GM12878 (cell line): ENCODE measurements around the gene APPBP2. TPM values are rescaled to one million over a fixed set of nuclear protein-coding genes. Genes with fewer than 3 reads are reported as not detected.

Experiments used
- ATAC-seq: fragments of 200-7000 bp; cut with Tn5 transposase; 3 replicates; pipeline ENCODE4 v1.9.1; 2020; ENCODE audit warnings: mild to moderate bottlenecking, moderate library complexity
- BruUV-seq: library from RNA; stranded (reverse); fragments of 400-500 nt; replicated peaks from 2 replicates; lab custom pipeline; 2021; lab: Mats Ljungman, UMichigan
- CTCF ChIA-PET: fragments of 300-600 bp; sonication (Branson Sonifier 250); formaldehyde crosslinking; extraction: SDS; loops from one replicate; lab custom pipeline; 2021; ENCODE audit warnings: inconsistent platforms; lab: Yijun Ruan, JAX
- POLR2A ChIA-PET: fragments of 350-600 bp; formaldehyde crosslinking; extraction: SDS; loops from one replicate; lab custom pipeline; 2021; ENCODE audit warnings: inconsistent platforms; lab: Charles Lee
- RAD21 ChIA-PET: fragments of 300-600 bp; sonication (Branson Sonifier 250); formaldehyde crosslinking; loops from one replicate; lab custom pipeline; 2023; ENCODE audit warnings: antibody characterized with exemption; ENCODE audit not compliant: unreplicated experiment; lab: Charles Lee
- SMC1A ChIA-PET: fragments of 300-600 bp; sonication (Branson Sonifier 250); formaldehyde crosslinking; loops from one replicate; lab custom pipeline; 2023; ENCODE audit not compliant: unreplicated experiment, uncharacterized antibody; lab: Charles Lee
- DNase-seq: peaks from one replicate; pipeline ENCODE4 v3.0.0-alpha.2; 2011; ENCODE audit warnings: low read depth, low spot score
- FAIRE-seq: peaks from 3 replicates; lab custom pipeline; 2011; peaks lifted over from hg19 to GRCh38; lab: Jason Lieb, UNC
- H2AFZ ChIP-seq: 2 replicates; pipeline ENCODE4 v1.6.0; 2011; ENCODE audit warnings: low read depth, low read length, control low read depth; ENCODE audit not compliant: control insufficient read depth
- H3K27ac ChIP-seq: 2 replicates; pipeline ENCODE4 v1.5.1; 2011; ENCODE audit warnings: control low read depth; ENCODE audit not compliant: control insufficient read depth, insufficient read depth
- H3K27me3 ChIP-seq, 2 experiments: replicated peaks in 1 of 2; 2 replicates each; pipeline versions ENCODE4 v1.6.0 to v1.6.1; 2011; ENCODE audit warnings: low read length in 1 of 2; ENCODE audit not compliant: control insufficient read depth in 2 of 2, insufficient read depth in 2 of 2
- H3K36me3 ChIP-seq, 2 experiments: 2 replicates each; pipeline ENCODE4 v1.5.1; 2011; ENCODE audit warnings: low read length in 1 of 2; ENCODE audit not compliant: control insufficient read depth in 2 of 2, insufficient read depth in 2 of 2
- H3K4me1 ChIP-seq: 2 replicates; pipeline ENCODE4 v1.6.1; 2011; ENCODE audit warnings: mild to moderate bottlenecking, low read length, moderate library complexity, mixed read lengths; ENCODE audit not compliant: control insufficient read depth, insufficient read depth
- H3K4me2 ChIP-seq: 2 replicates; pipeline ENCODE4 v1.6.0; 2011; ENCODE audit warnings: control low read depth; ENCODE audit not compliant: control insufficient read depth, insufficient read depth
- H3K4me3 ChIP-seq: fragments of 200-600 bp; sonication (generic); 2 replicates; pipeline ENCODE4 v1.5.1; 2016
- H3K79me2 ChIP-seq: 2 replicates; pipeline ENCODE4 v1.6.0; 2011; ENCODE audit warnings: low read length; ENCODE audit not compliant: control insufficient read depth, insufficient read depth
- H3K9ac ChIP-seq: 2 replicates; pipeline ENCODE4 v1.8.0; 2011; ENCODE audit warnings: low read length, control low read depth, mixed read lengths; ENCODE audit not compliant: control insufficient read depth, insufficient read depth
- H3K9me3 ChIP-seq: replicated peaks from 3 replicates; pipeline ENCODE4 v1.5.1; 2011; ENCODE audit warnings: mild to moderate bottlenecking, low read length; ENCODE audit not compliant: control insufficient read depth, insufficient read depth
- H4K20me1 ChIP-seq: 2 replicates; pipeline ENCODE4 v1.6.0; 2011; ENCODE audit not compliant: control insufficient read depth, insufficient read depth
- CTCF ChIP-seq, 3 experiments: IDR thresholded peaks in 2 of 3; conservative IDR thresholded peaks in 1 of 3; 2 replicates each; pipeline ENCODE4 v1.5.1; 2011; ENCODE audit warnings: low read depth in 3 of 3, low read length in 3 of 3, mild to moderate bottlenecking in 3 of 3, control low read depth in 2 of 3, moderate library complexity in 2 of 3, inconsistent platforms in 1 of 3, mixed read lengths in 1 of 3; ENCODE audit not compliant: control insufficient read depth in 2 of 3, insufficient read depth in 1 of 3; ENCODE audit errors: extremely low read depth in 1 of 3
- ELK1 ChIP-seq: IDR thresholded peaks from 2 replicates; pipeline ENCODE4 v1.6.1; 2012; ENCODE audit warnings: low read depth, low read length, improper control_type of control experiment
- KAT2A ChIP-seq: conservative IDR thresholded peaks from 2 replicates; pipeline ENCODE4 v1.6.1; 2011; ENCODE audit warnings: low read depth, low read length; ENCODE audit not compliant: control insufficient read depth
- MYC ChIP-seq: IDR thresholded peaks from 2 replicates; pipeline ENCODE4 v1.6.1; 2011; ENCODE audit warnings: mild to moderate bottlenecking, low read length, moderate library complexity, inconsistent platforms; ENCODE audit not compliant: insufficient read depth, insufficient replicate concordance, insufficient read length, severe bottlenecking
- RB1 ChIP-seq: fragments of 450-650 bp; formaldehyde crosslinking; IDR thresholded peaks from 2 replicates; pipeline ENCODE4 v1.6.1; 2017; ENCODE audit warnings: mild to moderate bottlenecking, borderline replicate concordance
- SMC3 ChIP-seq: IDR thresholded peaks from 2 replicates; pipeline ENCODE4 v1.6.1; 2011; ENCODE audit warnings: low read length, improper control_type of control experiment, borderline replicate concordance
- TCF7 ChIP-seq: IDR thresholded peaks from 2 replicates; pipeline ENCODE4 v1.6.1; 2014; ENCODE audit warnings: antibody characterized with exemption, borderline replicate concordance
- ZBTB11 ChIP-seq: fragments of 450-650 bp; formaldehyde crosslinking; IDR thresholded peaks from 2 replicates; pipeline ENCODE4 v1.5.0; 2022; ENCODE audit warnings: mild to moderate bottlenecking, missing genetic modification characterization
- WGBS: methylation state at CpG from one replicate; pipeline ENCODE4 v1.1.6; 2016; ENCODE audit warnings: low lambda C conversion rate; ENCODE audit not compliant: insufficient replicate concordance, insufficient coverage; ENCODE audit errors: missing lambda C conversion rate; 5-methylcytosine and 5-hydroxymethylcytosine counted together
- in situ Hi-C: fragments of 300-500 bp; cut with MboI; formaldehyde crosslinking; loops from 9 replicates; pipeline ENCODE4 v1.14.3; 2018; ENCODE audit warnings: mixed read lengths
- intact Hi-C: fragments of 100-400 bp; cut with micrococcal nuclease; formaldehyde crosslinking; loops from one replicate; pipeline ENCODE4 v1.14.2; 2022; ENCODE audit not compliant: unreplicated experiment
- polyA plus RNA-seq, 11 experiments: library from polyadenylated mRNA; depleted of rRNA in 4 of 11; unstranded in 6 of 11; stranded (reverse) in 5 of 11; fragments of >200 nt; fragmentation: Nextera tagmentation in 4 of 11; fragmentation: Illumina TruSeq in 1 of 11; extraction: Ambion mirVana in 4 of 11; extraction: Trizol in 1 of 11; gene quantifications; 1 replicate in 1 of 11; 2 replicates in 10 of 11; pipeline versions ENCODE4 v1.2.1 to v1.2.3, GENCODE V29; 2011 to 2016; ENCODE audit warnings: inconsistent platforms in 2 of 11, missing spikeins in 2 of 11, low read depth in 1 of 11
- total RNA-seq, 4 experiments: library from RNA; depleted of rRNA in 3 of 4; stranded (reverse); fragments of >200 nt in 3 of 4; fragmentation: Illumina TruSeq in 1 of 4; extraction: Trizol in 1 of 4; gene quantifications; 2 replicates each; pipeline versions ENCODE4 v1.2.1 to v1.2.3, GENCODE V29; 2013 to 2021

Gene APPBP2
- total and polyA plus RNA-seq, 10 of the 15 experiments (the other 5 are each of a cell fraction or from before 2014, with no cell fraction given) = 4.3 to 30.8 (median 13.1) TPM

- ATAC-seq (no peak), FAIRE-seq (no peak)
Measured at GRCh38 chr17:60403962-60404361, 122.1 kb downstream of the APPBP2 start.

More at GRCh38 chr17:60403962-60404361, 122.1 kb downstream of the APPBP2 start:
- RAD21 ChIA-PET = interaction anchor here (1.3 kb wide), 1 partner anchor 173 kb away, joined by 3 read pairs; no protein-coding TSS in a partner anchor
- no peak overlapping the region for H3K9ac ChIP-seq
- POLR2A ChIA-PET = interaction anchor here (1.4 kb wide), 1 partner anchor 12 kb away, joined by 4 read pairs; the partner anchor contains the start of gene USP32
- intact Hi-C loops = no loop called here
- no TSS peak for BruUV-seq
- H3K4me2 ChIP-seq = no peak overlapping the region
- no peak overlapping the region for H2AFZ ChIP-seq
- no peaks in the 10 kb centered on the region for H3K79me2 ChIP-seq
- no peaks in the 10 kb centered on the region for H3K27me3 ChIP-seq
- H3K27ac ChIP-seq = no peak overlapping the region
- no peak for DNase-seq
- SMC1A ChIA-PET = interaction anchor here (1.2 to 2.2 kb wide), 3 partner anchors 8 to 172 kb away, joined by 3 to 6 read pairs (median 3); no protein-coding TSS in a partner anchor
- no peaks in the 10 kb centered on the region for H4K20me1 ChIP-seq
- no peak for TF ChIP-seq SMC3
- no peak for TF ChIP-seq ELK1
- TF ChIP-seq TCF7 = no peak
- no peak for TF ChIP-seq RB1
- TF ChIP-seq MYC = no peak
- TF ChIP-seq ZBTB11 (CRISPR knock-in tag) = no peak
- no peak for TF ChIP-seq KAT2A
- no peak for TF ChIP-seq CTCF (IDR thresholded peaks at IDR 0.05 in 2 of 3, conservative IDR thresholded peaks at IDR 0.05 in 1 of 3; ENCODE audit: control insufficient read depth in 2 of 3, extremely low read depth in 1 of 3, insufficient read depth in 1 of 3, low read depth in 3 of 3, low read length in 3 of 3)
- TF ChIP-seq, all 136 proteins: peak for 0
- no peaks in the 10 kb centered on the region for H3K4me1 ChIP-seq
- in situ Hi-C loops = no loop called here
- CTCF ChIA-PET = interaction anchor here (0.5 to 2.4 kb wide), 5 partner anchors 10 to 71 kb away, joined by 3 to 8 read pairs (median 3); no protein-coding TSS in a partner anchor
- no peaks in the 10 kb centered on the region for H3K9me3 ChIP-seq
- H3K4me3 ChIP-seq = no peak overlapping the region
- H3K36me3 ChIP-seq = no peaks in the 10 kb centered on the region
- WGBS = 100% methylated on average over 5 of the region's 6 CpGs
